Thyroid gland (tissue), 4 donors: ENCODE results near the gene CC2D2A.

Source experiments
- POLR2A ChIP-seq, 2 donors: fragments of 450-650 bp; IDR thresholded peaks; one replicate each; pipeline ENCODE4 v1.6.1; 2017; ENCODE audit warnings: antibody characterized with exemption in 2 of 2, mild to moderate bottlenecking in 2 of 2, moderate library complexity in 1 of 2
- TF ChIP-seq, protein P1 (sequence below), 6 experiments: fragments of 200-600 bp in 3 of 6; fragments of 450-650 bp in 3 of 6; sonication (generic) in 3 of 6; IDR thresholded peaks; one replicate each; pipeline ENCODE4 v1.5.1; 2016 to 2019; ENCODE audit warnings: antibody characterized with exemption in 6 of 6, mild to moderate bottlenecking in 2 of 6, inconsistent platforms in 1 of 6, moderate library complexity in 1 of 6

DNA sequence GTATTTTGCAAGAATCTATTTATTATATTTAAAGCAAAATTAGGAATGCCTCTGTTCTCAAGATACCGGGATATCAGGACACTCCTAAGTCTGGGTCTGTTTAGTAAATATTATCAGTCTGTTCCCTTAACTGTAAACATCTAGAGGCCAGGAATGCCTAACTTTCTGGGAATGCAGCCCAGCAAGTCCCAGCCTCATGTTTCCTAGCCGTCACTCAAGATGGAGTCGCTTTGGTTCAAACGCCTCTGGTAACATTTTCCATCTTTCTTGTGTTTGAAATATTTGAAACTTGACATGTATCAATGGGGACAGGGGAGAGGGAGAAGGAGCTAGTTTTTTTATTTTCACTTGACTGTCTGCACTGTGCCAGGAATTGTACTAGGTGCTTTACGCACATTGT lies 100.1 kb downstream of the CC2D2A start:
- TF ChIP-seq, protein P1, sequence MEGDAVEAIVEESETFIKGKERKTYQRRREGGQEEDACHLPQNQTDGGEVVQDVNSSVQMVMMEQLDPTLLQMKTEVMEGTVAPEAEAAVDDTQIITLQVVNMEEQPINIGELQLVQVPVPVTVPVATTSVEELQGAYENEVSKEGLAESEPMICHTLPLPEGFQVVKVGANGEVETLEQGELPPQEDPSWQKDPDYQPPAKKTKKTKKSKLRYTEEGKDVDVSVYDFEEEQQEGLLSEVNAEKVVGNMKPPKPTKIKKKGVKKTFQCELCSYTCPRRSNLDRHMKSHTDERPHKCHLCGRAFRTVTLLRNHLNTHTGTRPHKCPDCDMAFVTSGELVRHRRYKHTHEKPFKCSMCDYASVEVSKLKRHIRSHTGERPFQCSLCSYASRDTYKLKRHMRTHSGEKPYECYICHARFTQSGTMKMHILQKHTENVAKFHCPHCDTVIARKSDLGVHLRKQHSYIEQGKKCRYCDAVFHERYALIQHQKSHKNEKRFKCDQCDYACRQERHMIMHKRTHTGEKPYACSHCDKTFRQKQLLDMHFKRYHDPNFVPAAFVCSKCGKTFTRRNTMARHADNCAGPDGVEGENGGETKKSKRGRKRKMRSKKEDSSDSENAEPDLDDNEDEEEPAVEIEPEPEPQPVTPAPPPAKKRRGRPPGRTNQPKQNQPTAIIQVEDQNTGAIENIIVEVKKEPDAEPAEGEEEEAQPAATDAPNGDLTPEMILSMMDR (IDR thresholded peaks at IDR 0.05): no peak
- TF ChIP-seq POLR2A (IDR thresholded peaks at IDR 0.05): no peak
